CD4-positive, alpha-beta T cell (primary cell): ENCODE measurements around the gene DDX53. TPM values are rescaled to one million over a fixed set of nuclear protein-coding genes. Genes with fewer than 3 reads are reported as not detected.

Experiments
- ATAC-seq: fragments of 200-7000 bp; cut with Tn5 transposase; one replicate; pipeline ENCODE4 v1.10.0; 2022; ENCODE audit warnings: mild to moderate bottlenecking; ENCODE audit not compliant: poor library complexity
- CTCF ChIA-PET: fragments of 350-600 bp; sonication (Branson Sonifier 250); formaldehyde crosslinking; loops from one replicate; lab custom pipeline; 2021; ENCODE audit warnings: antibody characterized with exemption, inconsistent platforms; lab: Charles Lee
- POLR2A ChIA-PET: fragments of 350-600 bp; sonication (Branson Sonifier 250); formaldehyde crosslinking; loops from one replicate; lab custom pipeline; 2021; ENCODE audit warnings: antibody characterized with exemption, inconsistent platforms; lab: Charles Lee
- DNase-seq, 14 experiments: peaks; one replicate each; pipeline ENCODE4 v3.0.0-alpha.2; 2013 to 2020; ENCODE audit warnings: mixed read lengths in 2 of 14
- H3K27ac ChIP-seq, 2 donors: one replicate each; pipeline versions ENCODE4 v1.5.1 to v1.7.0; 2013; ENCODE audit warnings: low read length in 2 of 2, low read depth in 1 of 2, mild to moderate bottlenecking in 1 of 2
- H3K27me3 ChIP-seq, 2 experiments: 1 replicate in 1 of 2; 2 replicates in 1 of 2; pipeline versions ENCODE4 v1.6.1 to v1.7.0; 2013; ENCODE audit warnings: low read length in 2 of 2, control low read depth in 1 of 2, mild to moderate bottlenecking in 1 of 2, moderate library complexity in 1 of 2; ENCODE audit not compliant: insufficient read depth in 2 of 2, control insufficient read depth in 1 of 2
- H3K36me3 ChIP-seq: one replicate; pipeline ENCODE4 v1.6.1; 2013; ENCODE audit warnings: low read length, control low read depth; ENCODE audit not compliant: insufficient read depth
- H3K4me1 ChIP-seq: one replicate; pipeline ENCODE4 v1.6.1; 2013; ENCODE audit warnings: low read length, control low read depth; ENCODE audit not compliant: insufficient read depth
- H3K4me3 ChIP-seq: one replicate; pipeline ENCODE4 v1.5.1; 2013; ENCODE audit warnings: mild to moderate bottlenecking, low read length, moderate library complexity
- H3K9me3 ChIP-seq, 2 experiments: 1 replicate in 1 of 2; 2 replicates in 1 of 2; pipeline versions ENCODE4 v1.6.1 to v1.7.0; 2013; ENCODE audit warnings: low read length in 2 of 2, mild to moderate bottlenecking in 2 of 2, control low read depth in 1 of 2, moderate library complexity in 1 of 2; ENCODE audit not compliant: control insufficient read depth in 1 of 2, insufficient read depth in 1 of 2
- H3K27ac Mint-ChIP-seq: one replicate; pipeline ENCODE4 v1.8.0; 2020; ENCODE audit warnings: mixed read lengths
- H3K27me3 Mint-ChIP-seq: one replicate; pipeline ENCODE4 v1.8.0; 2021; ENCODE audit warnings: mixed read lengths
- H3K36me3 Mint-ChIP-seq: one replicate; pipeline ENCODE4 v1.8.0; 2021; ENCODE audit warnings: low read depth, mixed read lengths
- H3K4me1 Mint-ChIP-seq: one replicate; pipeline ENCODE4 v1.8.0; 2021; ENCODE audit warnings: low read depth, mixed read lengths
- H3K4me3 Mint-ChIP-seq: one replicate; pipeline ENCODE4 v1.8.0; 2020; ENCODE audit warnings: mild to moderate bottlenecking, mixed read lengths
- H3K9me3 Mint-ChIP-seq: one replicate; pipeline ENCODE4 v1.8.0; 2020; ENCODE audit warnings: mixed read lengths
- CTCF ChIP-seq: fragments of 200-600 bp; IDR thresholded peaks from one replicate; pipeline ENCODE4 v1.8.0; 2022; ENCODE audit warnings: antibody characterized with exemption, mild to moderate bottlenecking
- intact Hi-C, 2 experiments: fragments of 100-400 bp; cut with DNase I in 1 of 2; cut with micrococcal nuclease in 1 of 2; formaldehyde crosslinking; loops; one replicate each; pipeline versions ENCODE4 v1.15.1 to v1.9.0; 2023 to 2025; cut with DNase I, micrococcal nuclease
- total RNA-seq, 174 experiments: library from RNA in 2 of 174; stranded (reverse) in 2 of 174; gene quantifications; one replicate each; pipeline ENCODE4 v1.2.3 and lab custom pipeline; 2021 to 2026

DDX53 gene
- total RNA-seq, 2 experiments from 2014 or later = not detected

GRCh38 chrX:23031600-23031999 is 31.8 kb downstream of the DDX53 start:
- Histone ChIP-seq H3K36me3 (no peaks in the 10 kb centered on the region), H3K27ac (no peak overlapping the region), H3K27me3 (no peaks in the 10 kb centered on the region), H3K9me3 (no peaks in the 10 kb centered on the region), H3K4me3 (no peak overlapping the region), H3K4me1 (no peaks in the 10 kb centered on the region)
- no peaks in the 10 kb centered on the region for H3K4me1 Mint-ChIP-seq
- POLR2A ChIA-PET = no interaction called here
- H3K4me3 Mint-ChIP-seq = no peak overlapping the region
- no peak for DNase-seq
- intact Hi-C loops = no loop called here
- H3K36me3 Mint-ChIP-seq = no peaks in the 10 kb centered on the region
- H3K27me3 Mint-ChIP-seq = no peaks in the 10 kb centered on the region
- CTCF ChIA-PET = no interaction called here
- ATAC-seq = no peak
- no peak for TF ChIP-seq CTCF
- H3K27ac Mint-ChIP-seq = no peak overlapping the region
- no peaks in the 10 kb centered on the region for H3K9me3 Mint-ChIP-seq

- H3K4me3 Mint-ChIP-seq = no peak overlapping the region
- no peaks in the 10 kb centered on the region for H3K9me3 Mint-ChIP-seq
- H3K9me3 ChIP-seq = no peaks in the 10 kb centered on the region
- DNase-seq (no peak), ATAC-seq (no peak)
- no peaks in the 10 kb centered on the region for H3K4me1 Mint-ChIP-seq
- H3K4me1 ChIP-seq = no peaks in the 10 kb centered on the region
- ChIA-PET POLR2A (no interaction called here), CTCF (no interaction called here)
- H3K4me3 ChIP-seq = no peak overlapping the region
- no peak for TF ChIP-seq CTCF
- no peak overlapping the region for H3K27ac Mint-ChIP-seq
- no peak overlapping the region for H3K27ac ChIP-seq
- intact Hi-C loops = no loop called here
- H3K36me3 ChIP-seq = no peaks in the 10 kb centered on the region
- no peaks in the 10 kb centered on the region for H3K27me3 Mint-ChIP-seq
- H3K27me3 ChIP-seq = no peaks in the 10 kb centered on the region
- H3K36me3 Mint-ChIP-seq = no peaks in the 10 kb centered on the region
Observed at GRCh38 chrX:23035493-23035892, 35.7 kb downstream of the DDX53 start.

- H3K27ac Mint-ChIP-seq = no peak overlapping the region
- intact Hi-C loops = no loop called here
- no peak for TF ChIP-seq CTCF
- Histone ChIP-seq H3K4me3 (no peak overlapping the region), H3K36me3 (no peaks in the 10 kb centered on the region), H3K4me1 (no peaks in the 10 kb centered on the region), H3K9me3 (no peaks in the 10 kb centered on the region), H3K27me3 (no peaks in the 10 kb centered on the region), H3K27ac (no peak overlapping the region)
- no peak overlapping the region for H3K4me3 Mint-ChIP-seq
- H3K9me3 Mint-ChIP-seq = no peaks in the 10 kb centered on the region
- H3K27me3 Mint-ChIP-seq = no peaks in the 10 kb centered on the region
- CTCF ChIA-PET = no interaction called here
- POLR2A ChIA-PET = no interaction called here
- no peak for ATAC-seq
- DNase-seq = no peak
- no peaks in the 10 kb centered on the region for H3K36me3 Mint-ChIP-seq
- no peaks in the 10 kb centered on the region for H3K4me1 Mint-ChIP-seq
Observed at GRCh38 chrX:23046443-23046842, 46.7 kb downstream of the DDX53 start.
